ENCODE measurements around the gene GAK.
"Not testable (repeated sequence)": the region's sequence is repeated elsewhere in the genome, so short reads cannot be mapped to it uniquely, and the experiment has no call there.

Gene GAK

DNA sequence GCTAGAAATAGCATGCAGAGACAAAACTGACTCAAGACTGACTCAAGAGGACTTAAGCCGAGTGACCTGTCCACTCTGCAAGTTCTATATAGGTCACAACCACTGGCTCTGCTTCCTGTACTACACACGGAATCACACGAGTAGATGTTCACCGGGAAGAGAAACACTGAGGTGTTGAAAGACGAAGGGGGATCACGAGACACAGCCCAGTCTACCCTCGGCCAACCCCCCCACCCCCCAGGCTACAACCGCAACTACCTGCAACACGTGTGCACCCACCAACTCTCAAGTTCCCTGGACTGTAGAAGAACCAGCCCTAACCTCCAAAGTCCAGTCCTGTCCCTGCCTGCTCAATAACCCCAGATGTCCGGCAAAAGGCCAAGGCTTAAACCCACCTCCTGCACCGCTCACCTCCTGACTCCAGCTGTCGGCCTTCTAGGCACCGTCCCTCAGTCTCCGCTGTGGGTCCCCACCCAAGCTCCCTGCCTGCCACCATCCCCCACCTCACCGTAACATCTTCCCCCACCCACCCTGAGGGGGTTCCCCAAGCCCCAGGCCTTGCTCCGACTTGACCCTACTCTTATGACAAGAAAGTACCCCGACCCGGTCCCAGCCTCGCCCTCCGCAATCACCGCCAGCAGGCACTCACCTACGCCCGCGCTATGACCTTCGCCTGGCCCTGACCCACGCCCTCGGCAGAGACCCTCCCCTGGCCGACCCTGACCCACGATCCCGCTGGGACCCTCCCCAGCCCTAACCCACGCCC is 739 bp downstream of the GAK start:
- TF ChIP-seq, protein P1, sequence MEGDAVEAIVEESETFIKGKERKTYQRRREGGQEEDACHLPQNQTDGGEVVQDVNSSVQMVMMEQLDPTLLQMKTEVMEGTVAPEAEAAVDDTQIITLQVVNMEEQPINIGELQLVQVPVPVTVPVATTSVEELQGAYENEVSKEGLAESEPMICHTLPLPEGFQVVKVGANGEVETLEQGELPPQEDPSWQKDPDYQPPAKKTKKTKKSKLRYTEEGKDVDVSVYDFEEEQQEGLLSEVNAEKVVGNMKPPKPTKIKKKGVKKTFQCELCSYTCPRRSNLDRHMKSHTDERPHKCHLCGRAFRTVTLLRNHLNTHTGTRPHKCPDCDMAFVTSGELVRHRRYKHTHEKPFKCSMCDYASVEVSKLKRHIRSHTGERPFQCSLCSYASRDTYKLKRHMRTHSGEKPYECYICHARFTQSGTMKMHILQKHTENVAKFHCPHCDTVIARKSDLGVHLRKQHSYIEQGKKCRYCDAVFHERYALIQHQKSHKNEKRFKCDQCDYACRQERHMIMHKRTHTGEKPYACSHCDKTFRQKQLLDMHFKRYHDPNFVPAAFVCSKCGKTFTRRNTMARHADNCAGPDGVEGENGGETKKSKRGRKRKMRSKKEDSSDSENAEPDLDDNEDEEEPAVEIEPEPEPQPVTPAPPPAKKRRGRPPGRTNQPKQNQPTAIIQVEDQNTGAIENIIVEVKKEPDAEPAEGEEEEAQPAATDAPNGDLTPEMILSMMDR (conservative IDR thresholded peaks at IDR 0.05; ENCODE audit: low read depth), result no peak
- ChIA-PET POLR2A (ENCODE audit: low non-redundant PET) (no interaction called here), CTCF (interaction anchor here (0.6 kb wide), 1 partner anchor 56 kb away, joined by 14 read pairs; no protein-coding TSS in a partner anchor)
- H3K27ac ChIP-seq, result peak overlapping the region; percentile 79
- DNase-seq (ENCODE audit: low spot score), result peak; percentile 30

DNA sequence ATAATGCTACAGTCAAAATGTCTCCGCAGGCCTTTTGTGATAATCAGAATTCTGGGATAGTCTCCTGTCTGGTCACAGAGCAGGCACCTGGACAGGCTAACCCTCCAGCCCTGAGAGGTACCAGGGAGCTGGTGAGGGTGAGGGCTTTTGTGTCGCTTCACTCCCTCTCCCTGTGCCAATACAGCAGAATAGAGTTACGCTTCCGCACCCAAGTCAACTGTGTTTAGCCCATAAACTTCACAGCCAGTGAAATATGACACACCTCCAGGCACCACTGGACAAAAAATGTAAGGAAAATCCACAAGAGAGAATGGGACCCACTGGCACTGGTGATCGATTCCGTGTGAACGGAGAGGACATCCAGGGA is 1.3 kb downstream of the GAK start:
- DNase-seq (ENCODE audit: low spot score), result no peak
- CTCF ChIA-PET, result interaction anchor here (0.6 kb wide), 1 partner anchor 55 kb away, joined by 14 read pairs; no protein-coding TSS in a partner anchor
- peak overlapping the region; percentile 79 for H3K27ac ChIP-seq
- POLR2A ChIA-PET (ENCODE audit: low non-redundant PET), result no interaction called here
- TF ChIP-seq, protein P1 (conservative IDR thresholded peaks at IDR 0.05; ENCODE audit: low read depth), result no peak

DNA sequence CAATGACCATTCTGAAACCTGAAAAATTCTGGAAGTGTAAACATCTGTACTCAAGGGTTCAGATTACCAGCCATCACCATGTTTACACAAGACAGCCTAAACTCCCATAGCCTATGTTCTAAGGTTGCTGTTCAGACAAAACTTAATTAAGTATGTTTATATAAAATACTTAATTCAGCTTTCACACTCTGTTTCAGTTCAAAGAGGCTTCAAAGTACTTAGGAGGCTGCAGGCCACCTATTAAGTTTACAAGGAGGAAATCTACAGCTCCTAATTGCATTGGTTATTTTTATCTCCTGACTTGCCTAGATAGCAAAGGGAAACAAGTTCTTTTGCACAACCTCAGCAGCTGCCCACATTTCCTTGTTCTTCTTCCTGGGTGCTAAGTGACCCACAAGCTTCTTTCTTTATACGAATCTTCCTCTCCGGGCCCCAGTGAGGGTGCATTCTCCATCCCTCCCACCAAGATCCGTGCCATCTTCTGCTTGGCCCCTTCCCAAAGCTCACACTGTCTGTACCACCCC is 2.0 kb downstream of the GAK start:
- TF ChIP-seq, protein P1 (conservative IDR thresholded peaks at IDR 0.05; ENCODE audit: low read depth), result no peak
- POLR2A ChIA-PET (ENCODE audit: low non-redundant PET), result no interaction called here
- H3K27ac ChIP-seq, result no peak overlapping the region

DNA sequence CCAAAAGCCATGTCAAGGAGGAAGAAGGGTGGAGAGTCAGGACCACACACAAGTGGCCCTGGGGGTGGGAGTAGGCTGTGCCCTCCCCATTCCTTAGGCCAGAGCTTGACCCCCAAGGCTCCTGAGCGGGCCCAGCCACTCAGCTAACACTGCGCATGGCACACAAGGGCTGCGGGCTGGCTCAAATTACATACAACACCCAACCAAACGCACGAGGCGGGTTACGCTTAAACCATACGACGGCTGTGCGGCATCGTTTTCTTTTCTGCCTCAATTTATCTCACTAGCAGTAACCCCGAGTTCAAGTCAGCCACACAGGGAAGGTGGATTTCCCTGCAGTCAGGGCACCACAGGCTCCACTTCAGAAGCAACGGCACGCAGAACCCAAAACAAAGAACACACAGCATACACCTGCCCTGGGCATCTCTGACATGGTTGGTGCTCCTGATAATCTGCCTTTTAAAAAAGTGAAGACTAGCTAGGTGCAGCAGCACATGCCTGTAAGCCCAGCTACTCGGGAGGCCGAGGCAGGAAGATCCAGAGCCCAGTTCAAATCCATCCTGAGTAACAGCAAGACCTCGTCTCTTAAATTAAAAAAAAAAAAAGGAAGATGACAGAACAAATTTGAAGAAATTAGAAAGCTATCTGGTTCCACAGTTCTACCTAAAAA is 2.9 kb downstream of the GAK start:
- POLR2A ChIA-PET (ENCODE audit: low non-redundant PET), result no interaction called here
- TF ChIP-seq, protein P1 (conservative IDR thresholded peaks at IDR 0.05; ENCODE audit: low read depth), result no peak
- no peak overlapping the region for H3K27ac ChIP-seq
- CTCF ChIA-PET, result no interaction called here
- no peak for DNase-seq (ENCODE audit: low spot score)

More for the DNA sequence above, 2.0 kb downstream of the GAK start:
- DNase-seq (ENCODE audit: low spot score), result no peak
- CTCF ChIA-PET, result no interaction called here

GRCh38 chr4:927566-927965 is 4.5 kb downstream of the GAK start:
- DNase-seq (ENCODE audit: low spot score); CTCF ChIA-PET; POLR2A ChIA-PET (ENCODE audit: low non-redundant PET); H3K27ac ChIP-seq: not testable (repeated sequence)

- DNase-seq (ENCODE audit: low spot score), result no peak
- TF ChIP-seq, protein P1 (conservative IDR thresholded peaks at IDR 0.05; ENCODE audit: low read depth), result no peak
- no peak overlapping the region for H3K27ac ChIP-seq
- POLR2A ChIA-PET (ENCODE audit: low non-redundant PET), result no interaction called here
- CTCF ChIA-PET, result no interaction called here
These were observed 5.6 kb downstream of the GAK start for GRCh38 chr4:926538-926937.
